ENCODE measurements around the gene GLIS1. TPM values are rescaled to one million over a fixed set of nuclear protein-coding genes. Genes with fewer than 3 reads are reported as not detected.
A peak's percentile ranks its signal among the peaks of the same experiment; 100 is the strongest.

GLIS1 gene
- total and polyA plus RNA-seq, 2 of the 8 experiments (the other 6 are each of a cell fraction or from before 2014, with no cell fraction given): 0.15 to 0.22 TPM

DNA sequence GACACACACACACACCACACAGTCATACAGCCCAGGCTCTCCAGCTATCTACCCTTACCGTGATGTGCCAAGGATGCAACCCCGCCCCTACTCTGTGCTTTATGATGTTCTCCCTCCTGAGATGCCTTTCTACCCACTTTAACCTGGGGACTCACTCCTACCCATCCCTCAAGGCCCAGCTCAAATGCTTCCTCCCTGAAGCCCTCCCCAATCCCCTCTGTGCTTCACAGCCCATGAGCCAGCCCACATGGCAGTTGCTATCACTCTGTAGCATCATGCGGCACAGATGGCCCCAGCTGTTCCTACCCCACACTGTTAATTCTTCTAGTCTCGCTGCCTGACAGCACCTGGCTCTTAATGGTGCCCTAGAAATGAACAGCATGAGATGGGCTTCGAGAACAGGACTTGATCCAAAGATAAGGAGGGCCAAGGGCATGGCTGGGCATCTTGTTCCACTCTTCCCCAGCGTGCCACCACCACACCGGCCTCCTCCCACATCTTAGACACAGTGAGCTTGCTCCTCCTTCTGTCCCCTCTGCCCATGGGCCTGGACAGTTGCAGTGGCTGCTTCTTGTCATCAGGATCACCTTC lies 109.8 kb downstream of the GLIS1 start:
- H2BK15ac ChIP-seq (ENCODE audit: low read length): no peak overlapping the region
- no peak overlapping the region for H3K4me2 ChIP-seq (ENCODE audit: insufficient read depth in 1 of 2, low read depth in 2 of 2, low read length in 2 of 2)
- H4K8ac ChIP-seq (ENCODE audit: extremely low read depth, insufficient read depth, low read length): no peak overlapping the region
- H3K27ac ChIP-seq (ENCODE audit: low read depth, low read length): no peak overlapping the region
- WGBS, 2 experiments (ENCODE audit: extremely low coverage in 1 of 2, insufficient coverage in 1 of 2, insufficient read length in 1 of 2, insufficient replicate concordance in 2 of 2, low coverage in 1 of 2, low lambda C conversion rate in 2 of 2, missing lambda C conversion rate in 1 of 2): 85% methylated on average over 7 of the region's 7 CpGs; no CpG with 5 or more reads in 1 of the 2 experiments
- H3K56ac ChIP-seq (replicated peaks; ENCODE audit: insufficient read length, low read depth, low read length): no peak overlapping the region
- CTCF ChIA-PET (ENCODE audit: partially characterized antibody): interaction anchor here (0.8 to 1.4 kb wide), 3 partner anchors 13 to 35 kb away, joined by 3 read pairs; no protein-coding TSS in a partner anchor
- 0 out of 2 replicates have a peak overlapping the region, but pooled peaks have one; percentile 65 for H2AK5ac ChIP-seq (ENCODE audit: low read depth, low read length)
- no peak overlapping the region for H2BK5ac ChIP-seq (ENCODE audit: low read depth, low read length)
- no peak overlapping the region for H3K4ac ChIP-seq (replicated peaks; ENCODE audit: insufficient read length, low read depth, low read length)
- no peaks in the 10 kb centered on the region for H4K20me1 ChIP-seq (replicated peaks in 1 of 2; ENCODE audit: control insufficient read depth in 1 of 2, insufficient read depth in 2 of 2, low read length in 2 of 2)
- no peak overlapping the region for H3K4me3 ChIP-seq (ENCODE audit: extremely low read depth in 1 of 4, insufficient read depth in 2 of 4, low read depth in 3 of 4, low read length in 4 of 4)
- POLR2A ChIA-PET (ENCODE audit: partially characterized antibody): no interaction called here
- no peak overlapping the region for H2BK20ac ChIP-seq (ENCODE audit: low read length)
- H3K79me1 ChIP-seq (ENCODE audit: low read depth, low read length): no peaks in the 10 kb centered on the region
- no peak overlapping the region for H4K5ac ChIP-seq (ENCODE audit: insufficient read length, low read depth, low read length)
- 0 out of 2 replicates have a peak overlapping the region, but pooled peaks have one; percentile 60 for H2BK12ac ChIP-seq (ENCODE audit: low read depth, low read length)
- H3K79me2 ChIP-seq (ENCODE audit: control insufficient read depth in 1 of 2, insufficient read depth in 2 of 2, low read length in 2 of 2): no peaks in the 10 kb centered on the region
- H2BK120ac ChIP-seq (replicated peaks; ENCODE audit: low read depth, low read length): no peak overlapping the region
- H3K9me3 ChIP-seq (ENCODE audit: insufficient read depth in 2 of 2, low read depth in 1 of 2, low read length in 1 of 2): no peaks in the 10 kb centered on the region; a peak in 1 of 4 replicates
- no peak overlapping the region for H4K91ac ChIP-seq (replicated peaks; ENCODE audit: insufficient read length, low read length)
- H3K18ac ChIP-seq (ENCODE audit: extremely low read depth, low read length): no peak overlapping the region
- FAIRE-seq (no peak), DNase-seq (ENCODE audit: low read depth in 1 of 2, low spot score in 2 of 2) (peak in 1 of 2 experiments; percentile 33)
- no peak overlapping the region for H3K23ac ChIP-seq (ENCODE audit: insufficient read length)
- H3K4me1 ChIP-seq (replicated peaks in 1 of 4; ENCODE audit: control insufficient read depth in 3 of 4, insufficient read depth in 4 of 4, low read length in 3 of 4): no peaks in the 10 kb centered on the region; a peak in 1 of 7 replicates
- no peaks in the 10 kb centered on the region for H3K27me3 ChIP-seq (replicated peaks in 1 of 4; ENCODE audit: control insufficient read depth in 3 of 4, extremely low read depth in 1 of 4, insufficient read depth in 3 of 4, low read length in 3 of 4)
- H3K9ac ChIP-seq (replicated peaks in 1 of 4; ENCODE audit: extremely low read depth in 1 of 4, low read depth in 3 of 4, low read length in 3 of 4): no peak overlapping the region; a peak in 1 of 7 replicates
- H3K23me2 ChIP-seq (ENCODE audit: low read depth, low read length): peaks cover 15% of the 10 kb centered on the region; the same call in 1 of the 2 replicates
- no peak overlapping the region for H2AFZ ChIP-seq (ENCODE audit: low read length)
- no peak overlapping the region for H3K14ac ChIP-seq (ENCODE audit: insufficient read length)
- no peaks in the 10 kb centered on the region for H3K36me3 ChIP-seq (ENCODE audit: control insufficient read depth in 2 of 4, insufficient read depth in 4 of 4, low read length in 3 of 4)
- TF ChIP-seq JUN (IDR thresholded peaks at IDR 0.05; ENCODE audit: low read depth, low read length): no peak
- no peak for TF ChIP-seq CTBP2 (IDR thresholded peaks at IDR 0.05; ENCODE audit: borderline replicate concordance, insufficient read depth, insufficient read length, low read length)
- no peak for TF ChIP-seq CREB1 (IDR thresholded peaks at IDR 0.05)
- TF ChIP-seq KDM1A (IDR thresholded peaks at IDR 0.05; ENCODE audit: borderline replicate concordance, low read length): no peak
- TF ChIP-seq, protein P1, sequence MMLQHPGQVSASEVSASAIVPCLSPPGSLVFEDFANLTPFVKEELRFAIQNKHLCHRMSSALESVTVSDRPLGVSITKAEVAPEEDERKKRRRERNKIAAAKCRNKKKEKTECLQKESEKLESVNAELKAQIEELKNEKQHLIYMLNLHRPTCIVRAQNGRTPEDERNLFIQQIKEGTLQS (IDR thresholded peaks at IDR 0.05; ENCODE audit: insufficient read depth, low read depth, low read length): no peak
- TF ChIP-seq GTF2F1 (IDR thresholded peaks at IDR 0.05; ENCODE audit: borderline replicate concordance, low read depth, low read length): no peak
- TF ChIP-seq RFX5 (IDR thresholded peaks at IDR 0.05; ENCODE audit: borderline replicate concordance, low read depth, low read length): no peak
- no peak for TF ChIP-seq RAD21 (IDR thresholded peaks at IDR 0.05 in 1 of 2, conservative IDR thresholded peaks at IDR 0.05 in 1 of 2; ENCODE audit: low read depth in 2 of 2, low read length in 2 of 2)
- TF ChIP-seq POLR2AphosphoS5 (IDR thresholded peaks at IDR 0.05; ENCODE audit: low read depth, low read length): no peak
- no peak for TF ChIP-seq JUND (IDR thresholded peaks at IDR 0.05; ENCODE audit: low read length)

Measured in H1 (cell line).